Neural progenitor cell (in vitro differentiated cells): ENCODE results near the gene ZNF710.

Experiments used
- CTCF ChIP-seq: fragments of 200-600 bp; sonication (generic); IDR thresholded peaks from 2 replicates; pipeline ENCODE4 v1.5.1; 2017; ENCODE audit warnings: antibody characterized with exemption, mild to moderate bottlenecking
- EZH2 ChIP-seq: fragments of 200-600 bp; sonication (generic); IDR thresholded peaks from 2 replicates; pipeline ENCODE4 v1.6.1; 2017; ENCODE audit warnings: antibody characterized with exemption, mild to moderate bottlenecking, moderate library complexity

GRCh38 chr15:90037511-90037860, 36.4 kb downstream of the ZNF710 start:
- TF ChIP-seq EZH2 = no peak
- no peak for TF ChIP-seq CTCF
